ENCODE measurements around the gene FASTK.

DNA sequence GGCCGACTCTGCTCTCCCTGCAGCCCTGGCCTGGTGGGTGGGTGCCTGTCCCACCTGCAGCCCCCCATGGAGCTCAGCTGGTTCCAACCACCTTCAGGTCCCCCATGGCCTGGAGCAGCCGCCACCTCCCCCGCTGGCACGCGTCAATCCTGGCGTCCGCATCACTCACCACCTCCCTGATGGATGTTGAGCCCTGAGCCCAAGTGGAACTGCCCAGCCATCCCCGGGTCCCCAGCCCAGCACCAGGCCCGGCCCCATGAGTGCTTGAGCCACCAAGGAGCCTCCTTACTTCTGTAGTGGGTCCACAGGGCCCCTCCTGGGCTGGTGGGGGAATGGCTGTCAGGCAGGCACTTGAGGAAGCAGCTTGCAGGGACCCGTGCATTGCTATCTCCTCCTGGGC lies 20.3 kb upstream of the FASTK start:
- TF ChIP-seq, protein P1, sequence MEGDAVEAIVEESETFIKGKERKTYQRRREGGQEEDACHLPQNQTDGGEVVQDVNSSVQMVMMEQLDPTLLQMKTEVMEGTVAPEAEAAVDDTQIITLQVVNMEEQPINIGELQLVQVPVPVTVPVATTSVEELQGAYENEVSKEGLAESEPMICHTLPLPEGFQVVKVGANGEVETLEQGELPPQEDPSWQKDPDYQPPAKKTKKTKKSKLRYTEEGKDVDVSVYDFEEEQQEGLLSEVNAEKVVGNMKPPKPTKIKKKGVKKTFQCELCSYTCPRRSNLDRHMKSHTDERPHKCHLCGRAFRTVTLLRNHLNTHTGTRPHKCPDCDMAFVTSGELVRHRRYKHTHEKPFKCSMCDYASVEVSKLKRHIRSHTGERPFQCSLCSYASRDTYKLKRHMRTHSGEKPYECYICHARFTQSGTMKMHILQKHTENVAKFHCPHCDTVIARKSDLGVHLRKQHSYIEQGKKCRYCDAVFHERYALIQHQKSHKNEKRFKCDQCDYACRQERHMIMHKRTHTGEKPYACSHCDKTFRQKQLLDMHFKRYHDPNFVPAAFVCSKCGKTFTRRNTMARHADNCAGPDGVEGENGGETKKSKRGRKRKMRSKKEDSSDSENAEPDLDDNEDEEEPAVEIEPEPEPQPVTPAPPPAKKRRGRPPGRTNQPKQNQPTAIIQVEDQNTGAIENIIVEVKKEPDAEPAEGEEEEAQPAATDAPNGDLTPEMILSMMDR (IDR thresholded peaks at IDR 0.05; ENCODE audit: low read length) = no peak
- no peak for TF ChIP-seq EZH2 (IDR thresholded peaks at IDR 0.05; ENCODE audit: borderline replicate concordance, low read length)

Measured in OCI-LY1 (cell line).